ENCODE data around the gene SQSTM1. TPM values are rescaled to one million over a fixed set of nuclear protein-coding genes. Genes with fewer than 3 reads are reported as not detected.

The SQSTM1 gene
- total and polyA plus RNA-seq, 2 experiments from 2014 or later: 402 to 641 TPM

DNA sequence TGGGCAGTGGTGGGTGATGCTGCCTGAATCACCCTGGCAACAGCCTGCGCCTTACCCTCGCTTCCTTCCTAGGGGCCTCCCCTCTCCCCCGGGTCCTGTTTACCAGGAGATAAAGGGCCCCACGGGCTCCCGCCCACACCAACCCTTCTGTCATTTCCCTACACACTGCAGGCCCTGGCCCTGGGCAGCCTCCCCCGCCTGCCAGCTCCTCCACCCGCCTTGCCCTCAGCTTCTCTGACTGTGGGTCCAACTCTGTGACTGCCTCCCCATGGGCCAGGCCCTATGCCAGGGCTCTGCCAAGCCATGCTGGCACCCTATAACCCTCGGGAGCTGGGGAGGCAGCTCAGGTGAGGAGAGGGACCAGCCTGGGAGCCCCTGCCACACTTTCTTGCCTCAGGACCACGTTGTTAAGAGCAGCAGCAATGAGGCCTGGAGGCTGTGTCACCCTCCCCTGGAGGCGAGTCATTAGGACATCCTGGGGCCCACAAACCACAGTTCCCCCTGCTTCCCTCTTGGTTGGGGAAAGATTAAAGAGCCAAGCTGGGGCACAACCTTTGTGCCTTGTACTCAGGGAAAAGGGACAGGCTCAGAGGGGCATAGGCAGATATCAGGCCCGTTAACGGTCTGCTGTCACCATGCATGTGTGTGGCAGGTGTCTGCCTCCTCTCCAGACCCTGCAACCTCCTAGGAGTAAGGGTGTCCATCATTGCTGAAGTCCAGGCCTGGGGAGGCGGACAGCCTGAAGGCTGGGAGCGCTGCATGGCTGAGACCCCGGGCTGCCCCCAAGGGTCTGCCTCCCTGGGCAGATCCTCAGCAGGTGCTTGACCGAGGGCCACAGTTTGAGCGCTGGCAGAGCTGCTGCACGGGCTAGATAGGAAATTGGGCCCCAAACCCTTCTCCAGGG is 16.8 kb upstream of the SQSTM1 start:
- TF ChIP-seq EZH2phosphoT487 (IDR thresholded peaks at IDR 0.05; ENCODE audit: low read depth, severe bottlenecking, unreplicated experiment) (no peak), EZH2 (IDR thresholded peaks at IDR 0.05; ENCODE audit: borderline replicate concordance) (no peak)
- TF ChIP-seq, protein P1, sequence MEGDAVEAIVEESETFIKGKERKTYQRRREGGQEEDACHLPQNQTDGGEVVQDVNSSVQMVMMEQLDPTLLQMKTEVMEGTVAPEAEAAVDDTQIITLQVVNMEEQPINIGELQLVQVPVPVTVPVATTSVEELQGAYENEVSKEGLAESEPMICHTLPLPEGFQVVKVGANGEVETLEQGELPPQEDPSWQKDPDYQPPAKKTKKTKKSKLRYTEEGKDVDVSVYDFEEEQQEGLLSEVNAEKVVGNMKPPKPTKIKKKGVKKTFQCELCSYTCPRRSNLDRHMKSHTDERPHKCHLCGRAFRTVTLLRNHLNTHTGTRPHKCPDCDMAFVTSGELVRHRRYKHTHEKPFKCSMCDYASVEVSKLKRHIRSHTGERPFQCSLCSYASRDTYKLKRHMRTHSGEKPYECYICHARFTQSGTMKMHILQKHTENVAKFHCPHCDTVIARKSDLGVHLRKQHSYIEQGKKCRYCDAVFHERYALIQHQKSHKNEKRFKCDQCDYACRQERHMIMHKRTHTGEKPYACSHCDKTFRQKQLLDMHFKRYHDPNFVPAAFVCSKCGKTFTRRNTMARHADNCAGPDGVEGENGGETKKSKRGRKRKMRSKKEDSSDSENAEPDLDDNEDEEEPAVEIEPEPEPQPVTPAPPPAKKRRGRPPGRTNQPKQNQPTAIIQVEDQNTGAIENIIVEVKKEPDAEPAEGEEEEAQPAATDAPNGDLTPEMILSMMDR (IDR thresholded peaks at IDR 0.05; ENCODE audit: poor library complexity): no peak
- Histone ChIP-seq H3K9me3 (ENCODE audit: low read depth) (no peaks in the 10 kb centered on the region), H3K4me3 (no peak overlapping the region), H3K4me2 (peak overlapping the region; percentile 99), H3K4me1 (ENCODE audit: insufficient read depth) (peaks cover 36% of the 10 kb centered on the region), H3K79me2 (peaks cover 58% of the 10 kb centered on the region), H3K27me3 (no peaks in the 10 kb centered on the region), H3K9me2 (replicated peaks; ENCODE audit: insufficient read depth) (no peaks in the 10 kb centered on the region), H2AFZ (no peak overlapping the region), H4K20me1 (ENCODE audit: insufficient read depth, poor library complexity, severe bottlenecking) (peaks cover 48% of the 10 kb centered on the region), H3K27ac (no peak overlapping the region), H3K36me3 (replicated peaks; ENCODE audit: insufficient read depth, low read depth) (no peaks in the 10 kb centered on the region)
- peak; percentile 19 for DNase-seq (ENCODE audit: low spot score)
- WGBS (ENCODE audit: low lambda C conversion rate, missing lambda C conversion rate): 75% methylated on average over 14 of the region's 18 CpGs

DNA sequence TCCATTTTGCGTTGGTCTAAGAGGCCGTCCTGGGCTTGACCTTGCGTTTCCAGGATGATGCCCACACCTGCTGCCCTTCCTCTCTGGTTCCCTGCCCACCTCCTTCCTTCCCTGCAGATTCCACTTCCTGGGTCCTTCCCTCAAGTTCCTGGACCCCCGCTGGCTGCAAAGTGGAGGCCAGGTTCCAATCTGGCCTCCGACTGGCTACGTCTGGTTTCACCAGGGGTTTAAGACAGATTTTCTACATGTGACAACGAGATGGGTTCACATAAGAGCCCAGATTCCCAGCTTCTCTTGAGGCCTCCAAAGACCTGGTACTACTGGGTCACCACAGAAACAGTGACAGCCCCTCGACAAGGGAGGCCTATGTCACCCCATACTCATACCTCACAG is 16.2 kb upstream of the SQSTM1 start:
- no peaks in the 10 kb centered on the region for H3K36me3 ChIP-seq (replicated peaks; ENCODE audit: insufficient read depth, low read depth)
- no peak overlapping the region for H3K4me3 ChIP-seq
- no peaks in the 10 kb centered on the region for H3K9me3 ChIP-seq (ENCODE audit: low read depth)
- peak overlapping the region; percentile 99 for H3K4me2 ChIP-seq
- no peak for DNase-seq (ENCODE audit: low spot score)
- H3K9me2 ChIP-seq (replicated peaks; ENCODE audit: insufficient read depth): no peaks in the 10 kb centered on the region
- WGBS (ENCODE audit: low lambda C conversion rate, missing lambda C conversion rate): 92% methylated on average over 8 of the region's 8 CpGs
- H3K79me2 ChIP-seq: peaks cover 58% of the 10 kb centered on the region
- H3K27me3 ChIP-seq: no peaks in the 10 kb centered on the region
- H3K4me1 ChIP-seq (ENCODE audit: insufficient read depth): peaks cover 36% of the 10 kb centered on the region
- H4K20me1 ChIP-seq (ENCODE audit: insufficient read depth, poor library complexity, severe bottlenecking): peaks cover 48% of the 10 kb centered on the region
- peak overlapping the region; percentile 99 for H3K27ac ChIP-seq
- TF ChIP-seq EZH2phosphoT487 (IDR thresholded peaks at IDR 0.05; ENCODE audit: low read depth, severe bottlenecking, unreplicated experiment): no peak
- no peak for TF ChIP-seq EZH2 (IDR thresholded peaks at IDR 0.05; ENCODE audit: borderline replicate concordance)
- TF ChIP-seq, protein P1 (IDR thresholded peaks at IDR 0.05; ENCODE audit: poor library complexity): no peak
- no peak overlapping the region for H2AFZ ChIP-seq

DNA sequence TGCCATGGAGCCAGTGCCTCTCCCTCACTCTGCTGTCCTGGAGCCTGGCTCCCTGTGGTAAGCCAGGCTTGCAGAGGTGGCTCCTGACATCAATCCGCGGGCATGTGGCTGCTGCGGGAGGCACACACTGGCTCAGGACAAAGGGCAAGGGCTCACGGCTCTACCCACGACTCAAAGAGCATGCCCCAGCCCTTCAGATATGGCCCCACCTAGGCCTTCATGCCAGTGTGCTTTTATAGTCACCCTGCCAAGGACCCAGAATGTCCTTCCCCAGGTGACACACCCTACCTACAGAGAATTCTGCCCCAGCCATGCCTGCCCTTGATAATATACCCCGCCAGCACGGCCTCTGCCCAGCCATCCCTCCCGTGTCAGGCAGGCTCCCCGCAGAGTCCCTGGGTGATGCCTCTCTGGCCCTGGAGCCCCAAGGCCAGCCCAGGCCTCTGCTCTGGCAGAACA is 15.6 kb upstream of the SQSTM1 start:
- Histone ChIP-seq H3K4me2 (peak overlapping the region; percentile 99), H3K9me2 (replicated peaks; ENCODE audit: insufficient read depth) (no peaks in the 10 kb centered on the region), H3K4me3 (peak overlapping the region; percentile 100), H3K36me3 (replicated peaks; ENCODE audit: insufficient read depth, low read depth) (no peaks in the 10 kb centered on the region), H4K20me1 (ENCODE audit: insufficient read depth, poor library complexity, severe bottlenecking) (peaks cover 48% of the 10 kb centered on the region), H3K4me1 (ENCODE audit: insufficient read depth) (peaks cover 36% of the 10 kb centered on the region), H3K27ac (peak overlapping the region; percentile 99), H3K27me3 (no peaks in the 10 kb centered on the region), H3K9me3 (ENCODE audit: low read depth) (no peaks in the 10 kb centered on the region), H2AFZ (no peak overlapping the region), H3K79me2 (peaks cover 63% of the 10 kb centered on the region)
- peak; percentile 33 for DNase-seq (ENCODE audit: low spot score)
- WGBS (ENCODE audit: low lambda C conversion rate, missing lambda C conversion rate): 51% methylated on average over 9 of the region's 9 CpGs
- TF ChIP-seq EZH2phosphoT487 (IDR thresholded peaks at IDR 0.05; ENCODE audit: low read depth, severe bottlenecking, unreplicated experiment) (no peak), EZH2 (IDR thresholded peaks at IDR 0.05; ENCODE audit: borderline replicate concordance) (no peak)
- TF ChIP-seq, protein P1 (IDR thresholded peaks at IDR 0.05; ENCODE audit: poor library complexity): no peak

All from hepatocyte (in vitro differentiated cells).